ENCODE results near the gene AK8. TPM values are rescaled to one million over a fixed set of nuclear protein-coding genes. Genes with fewer than 3 reads are reported as not detected.
A peak's percentile ranks its signal among the peaks of the same experiment; 100 is the strongest.

AK8 gene
- total RNA-seq, 4 donors from 2014 or later, result 1.4 to 3.7 (median 1.8) TPM

- no peak overlapping the region for H3K4me3 ChIP-seq
- no peaks in the 10 kb centered on the region for H3K36me3 ChIP-seq
- H3K27me3 ChIP-seq, result peaks cover 21% of the 10 kb centered on the region
- DNase-seq (ENCODE audit: low spot score in 2 of 2), result no peak
- no peaks in the 10 kb centered on the region for H3K9me3 ChIP-seq
- peaks cover 5% of the 10 kb centered on the region for H3K4me1 ChIP-seq
- TF ChIP-seq, protein P1, sequence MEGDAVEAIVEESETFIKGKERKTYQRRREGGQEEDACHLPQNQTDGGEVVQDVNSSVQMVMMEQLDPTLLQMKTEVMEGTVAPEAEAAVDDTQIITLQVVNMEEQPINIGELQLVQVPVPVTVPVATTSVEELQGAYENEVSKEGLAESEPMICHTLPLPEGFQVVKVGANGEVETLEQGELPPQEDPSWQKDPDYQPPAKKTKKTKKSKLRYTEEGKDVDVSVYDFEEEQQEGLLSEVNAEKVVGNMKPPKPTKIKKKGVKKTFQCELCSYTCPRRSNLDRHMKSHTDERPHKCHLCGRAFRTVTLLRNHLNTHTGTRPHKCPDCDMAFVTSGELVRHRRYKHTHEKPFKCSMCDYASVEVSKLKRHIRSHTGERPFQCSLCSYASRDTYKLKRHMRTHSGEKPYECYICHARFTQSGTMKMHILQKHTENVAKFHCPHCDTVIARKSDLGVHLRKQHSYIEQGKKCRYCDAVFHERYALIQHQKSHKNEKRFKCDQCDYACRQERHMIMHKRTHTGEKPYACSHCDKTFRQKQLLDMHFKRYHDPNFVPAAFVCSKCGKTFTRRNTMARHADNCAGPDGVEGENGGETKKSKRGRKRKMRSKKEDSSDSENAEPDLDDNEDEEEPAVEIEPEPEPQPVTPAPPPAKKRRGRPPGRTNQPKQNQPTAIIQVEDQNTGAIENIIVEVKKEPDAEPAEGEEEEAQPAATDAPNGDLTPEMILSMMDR (IDR thresholded peaks at IDR 0.05), result no peak
- TF ChIP-seq POLR2A (IDR thresholded peaks at IDR 0.05) (no peak), POLR2AphosphoS5 (IDR thresholded peaks at IDR 0.05) (no peak), EP300 (IDR thresholded peaks at IDR 0.05) (no peak)
- H3K27ac ChIP-seq, result no peak overlapping the region
- 73% methylated on average over 4 of the region's 15 CpGs for WGBS
Observed at GRCh38 chr9:132740526-132741309, 137.4 kb downstream of the AK8 start.

DNA sequence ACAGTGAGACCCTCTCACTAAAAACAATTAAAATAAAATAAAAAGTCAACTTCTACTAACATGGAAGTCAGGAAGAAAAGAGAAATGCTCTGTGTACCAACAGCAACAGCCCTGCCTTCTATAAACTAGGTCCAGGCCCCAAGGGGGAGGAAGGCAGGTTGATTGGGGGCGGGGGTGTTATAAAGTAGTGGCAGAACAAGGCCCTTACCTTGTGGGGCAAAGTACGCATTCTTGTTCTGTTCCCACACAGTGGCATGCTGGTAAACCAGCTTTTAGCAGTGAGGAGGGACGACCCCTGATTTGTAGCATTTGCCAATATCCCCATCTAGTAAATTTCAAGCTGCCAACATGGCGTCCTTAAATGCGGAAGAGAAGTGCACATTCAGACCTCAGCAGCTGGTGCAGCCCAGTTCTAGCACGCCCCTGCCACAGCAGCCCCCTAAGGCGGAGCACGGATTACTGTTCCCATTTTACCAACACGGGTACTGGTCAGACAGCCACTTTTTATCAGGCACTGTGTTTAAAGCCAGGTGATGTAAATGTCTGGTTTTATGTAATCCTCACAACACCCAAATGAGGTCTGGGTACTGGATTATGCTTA, 138.3 kb downstream of the AK8 start:
- 92% methylated on average over 9 of the region's 9 CpGs for WGBS
- Histone ChIP-seq H3K9me3 (no peaks in the 10 kb centered on the region), H3K4me1 (peaks cover 1% of the 10 kb centered on the region), H3K27me3 (peaks cover 13% of the 10 kb centered on the region), H3K4me3 (no peak overlapping the region), H3K36me3 (no peaks in the 10 kb centered on the region), H3K27ac (no peak overlapping the region)
- TF ChIP-seq, protein P1 (IDR thresholded peaks at IDR 0.05), result no peak
- TF ChIP-seq EP300 (IDR thresholded peaks at IDR 0.05) (no peak), POLR2A (IDR thresholded peaks at IDR 0.05) (no peak), POLR2AphosphoS5 (IDR thresholded peaks at IDR 0.05) (no peak)
- no peak for DNase-seq (ENCODE audit: low spot score in 2 of 2)

DNA sequence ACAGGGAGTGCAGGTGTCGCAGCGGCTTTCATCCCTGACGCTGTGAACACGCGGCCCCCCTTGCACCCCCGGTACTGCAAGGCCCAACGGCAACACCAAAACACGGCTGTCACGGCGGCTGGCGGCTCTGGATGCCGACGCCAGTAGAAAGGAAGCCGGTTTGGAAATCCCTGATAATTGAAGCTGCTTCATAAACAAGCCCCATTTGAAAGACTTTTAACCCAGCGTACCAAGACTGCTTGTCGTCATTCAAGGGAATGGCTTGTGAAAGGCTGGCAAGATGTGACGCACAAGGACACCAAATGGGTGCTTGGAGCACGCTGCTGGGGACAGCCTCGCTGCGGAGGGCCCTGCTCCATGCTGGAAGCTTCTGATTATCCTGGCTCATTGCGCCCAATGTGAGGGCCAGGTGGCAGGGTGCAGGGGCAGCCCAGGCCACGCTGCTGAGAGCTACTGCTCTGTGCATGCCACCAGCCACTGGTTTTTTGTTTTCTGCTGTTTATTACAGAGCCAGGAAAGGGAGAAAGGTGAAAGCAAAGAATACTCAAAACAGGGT, 144.7 kb downstream of the AK8 start:
- no peak for DNase-seq (ENCODE audit: low spot score in 2 of 2)
- Histone ChIP-seq H3K36me3 (no peaks in the 10 kb centered on the region), H3K9me3 (no peaks in the 10 kb centered on the region), H3K27me3 (no peaks in the 10 kb centered on the region), H3K27ac (peak overlapping the region; percentile 91), H3K4me3 (no peak overlapping the region), H3K4me1 (peaks cover 52% of the 10 kb centered on the region)
- whole genome bisulfite sequencing, result 67% methylated on average over 22 of the region's 22 CpGs
- TF ChIP-seq, protein P1 (IDR thresholded peaks at IDR 0.05), result no peak
- TF ChIP-seq POLR2AphosphoS5 (IDR thresholded peaks at IDR 0.05) (no peak), EP300 (IDR thresholded peaks at IDR 0.05) (no peak), POLR2A (IDR thresholded peaks at IDR 0.05) (no peak)

- H3K4me1 ChIP-seq, result peaks cover 53% of the 10 kb centered on the region
- H3K9me3 ChIP-seq, result no peaks in the 10 kb centered on the region
- H3K36me3 ChIP-seq, result no peaks in the 10 kb centered on the region
- H3K27ac ChIP-seq, result peak overlapping the region; percentile 91
- WGBS, result 58% methylated on average over 17 of the region's 17 CpGs
- H3K4me3 ChIP-seq, result no peak overlapping the region
- DNase-seq (ENCODE audit: low spot score in 2 of 2), result no peak
- TF ChIP-seq EP300 (IDR thresholded peaks at IDR 0.05), result no peak
- H3K27me3 ChIP-seq, result no peaks in the 10 kb centered on the region
Observed at GRCh38 chr9:132732326-132733259, 145.5 kb downstream of the AK8 start.

DNA sequence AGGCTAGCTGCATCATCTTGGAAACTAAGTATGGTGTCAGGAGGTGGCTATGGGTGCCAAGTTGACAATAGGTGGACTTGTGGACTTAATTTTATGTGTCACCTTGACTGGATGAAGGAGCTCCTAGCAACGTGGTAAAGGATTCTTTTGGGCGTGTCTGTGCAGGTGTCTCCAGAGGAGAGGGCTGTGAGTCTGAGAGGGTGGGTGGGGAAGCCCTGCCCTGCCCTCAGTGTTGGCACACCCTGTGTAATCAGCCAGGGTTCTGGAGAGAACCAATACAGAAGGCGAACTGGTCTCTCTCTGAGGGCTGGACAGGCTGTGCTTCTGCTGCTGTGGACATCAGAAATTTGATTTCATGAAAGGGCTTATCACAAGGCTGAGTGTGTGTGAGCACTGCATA, 146.9 kb downstream of the AK8 start:
- peak overlapping the region; percentile 91 for H3K27ac ChIP-seq
- H3K27me3 ChIP-seq, result no peaks in the 10 kb centered on the region
- no peak overlapping the region for H3K4me3 ChIP-seq
- TF ChIP-seq EP300 (IDR thresholded peaks at IDR 0.05) (no peak), POLR2AphosphoS5 (IDR thresholded peaks at IDR 0.05) (no peak), POLR2A (IDR thresholded peaks at IDR 0.05) (no peak)
- TF ChIP-seq, protein P1 (IDR thresholded peaks at IDR 0.05), result no peak
- no peaks in the 10 kb centered on the region for H3K36me3 ChIP-seq
- DNase-seq (ENCODE audit: low spot score in 2 of 2), result no peak
- no peaks in the 10 kb centered on the region for H3K9me3 ChIP-seq
- 65% methylated on average over 3 of the region's 3 CpGs for WGBS
- peaks cover 53% of the 10 kb centered on the region for H3K4me1 ChIP-seq
